Naive thymus-derived CD4-positive, alpha-beta T cell (primary cell): ENCODE data around the gene RNF40. TPM values are rescaled to one million over a fixed set of nuclear protein-coding genes. Genes with fewer than 3 reads are reported as not detected.

Source experiments
- ATAC-seq: fragments of 150-1000 bp; cut with Tn5 transposase; 2 replicates; pipeline ENCODE4 v1.10.0; 2021; ENCODE audit warnings: mild to moderate bottlenecking, moderate library complexity
- CTCF ChIA-PET: fragments of 350-600 bp; sonication (Branson Sonifier 250); formaldehyde crosslinking; loops from one replicate; lab custom pipeline; 2021; ENCODE audit warnings: antibody characterized with exemption; lab: Charles Lee
- POLR2A ChIA-PET: fragments of 350-600 bp; sonication (Branson Sonifier 250); formaldehyde crosslinking; loops from one replicate; lab custom pipeline; 2021; ENCODE audit warnings: antibody characterized with exemption, inconsistent platforms; lab: Charles Lee
- DNase-seq, 9 donors: peaks; one replicate each; pipeline versions ENCODE4 v3.0.0 to v3.0.0-alpha.2; 2020 to 2022; ENCODE audit warnings: mixed read lengths in 1 of 9
- H3K27ac ChIP-seq: one replicate; pipeline ENCODE4 v1.7.0; 2013; ENCODE audit warnings: mild to moderate bottlenecking, low read depth, low read length, moderate library complexity
- H3K27me3 ChIP-seq, 2 donors: one replicate each; pipeline ENCODE4 v1.7.0; 2013; ENCODE audit warnings: low read length in 2 of 2, mild to moderate bottlenecking in 2 of 2, moderate library complexity in 2 of 2; ENCODE audit not compliant: control insufficient read depth in 2 of 2, insufficient read depth in 2 of 2
- H3K36me3 ChIP-seq, 3 experiments: 1 replicate in 2 of 3; 2 replicates in 1 of 3; pipeline ENCODE4 v1.7.0; 2013; ENCODE audit warnings: low read length in 3 of 3, mild to moderate bottlenecking in 3 of 3, moderate library complexity in 1 of 3; ENCODE audit not compliant: insufficient read depth in 3 of 3, control insufficient read depth in 2 of 3
- H3K4me1 ChIP-seq, 2 donors: one replicate each; pipeline ENCODE4 v1.7.0; 2013; ENCODE audit warnings: low read length in 2 of 2, mild to moderate bottlenecking in 2 of 2, moderate library complexity in 1 of 2; ENCODE audit not compliant: control insufficient read depth in 2 of 2, insufficient read depth in 2 of 2
- H3K4me3 ChIP-seq: 2 replicates; pipeline ENCODE4 v1.7.0; 2013; ENCODE audit warnings: mild to moderate bottlenecking, low read length
- H3K9me3 ChIP-seq, 3 experiments: 1 replicate in 2 of 3; 2 replicates in 1 of 3; pipeline ENCODE4 v1.7.0; 2013; ENCODE audit warnings: low read length in 3 of 3; ENCODE audit not compliant: control insufficient read depth in 2 of 3
- H3K27ac Mint-ChIP-seq, 9 donors: one replicate each; pipeline ENCODE4 v1.8.0; 2020 to 2022; ENCODE audit warnings: mixed read lengths in 9 of 9, mild to moderate bottlenecking in 8 of 9, moderate library complexity in 5 of 9, inconsistent platforms in 2 of 9
- H3K27me3 Mint-ChIP-seq, 5 donors: one replicate each; pipeline ENCODE4 v1.8.0; 2021 to 2022; ENCODE audit warnings: mixed read lengths in 5 of 5, mild to moderate bottlenecking in 1 of 5
- H3K36me3 Mint-ChIP-seq, 5 donors: one replicate each; pipeline ENCODE4 v1.8.0; 2020 to 2022; ENCODE audit warnings: mixed read lengths in 5 of 5, mild to moderate bottlenecking in 3 of 5, inconsistent platforms in 1 of 5
- H3K4me1 Mint-ChIP-seq, 7 donors: one replicate each; pipeline ENCODE4 v1.8.0; 2020 to 2022; ENCODE audit warnings: mixed read lengths in 7 of 7, mild to moderate bottlenecking in 3 of 7, inconsistent platforms in 1 of 7
- H3K4me3 Mint-ChIP-seq, 10 donors: one replicate each; pipeline ENCODE4 v1.8.0; 2020 to 2022; ENCODE audit warnings: mild to moderate bottlenecking in 10 of 10, mixed read lengths in 10 of 10, moderate library complexity in 6 of 10, inconsistent platforms in 2 of 10
- H3K9me3 Mint-ChIP-seq, 11 donors: one replicate each; pipeline ENCODE4 v1.8.0; 2020 to 2022; ENCODE audit warnings: mixed read lengths in 11 of 11, mild to moderate bottlenecking in 4 of 11, inconsistent platforms in 1 of 11, moderate library complexity in 1 of 11
- intact Hi-C, 2 donors: fragments of 100-400 bp; cut with micrococcal nuclease; formaldehyde crosslinking; loops; one replicate each; pipeline ENCODE4 v1.15.1; 2023
- polyA plus RNA-seq, 2 donors: library from polyadenylated mRNA; unstranded; fragments of 300-500 nt; fragmentation: Illumina TruSeq; gene quantifications; one replicate each; pipeline ENCODE4 v1.2.3, GENCODE V29; 2021
- total RNA-seq, 6 experiments: library from RNA in 5 of 6; stranded (reverse) in 5 of 6; gene quantifications; 1 replicate in 5 of 6; 2 replicates in 1 of 6; pipeline ENCODE4 v1.2.3 and lab custom pipeline; 2021 to 2026

RNF40 gene
- total and polyA plus RNA-seq, 7 experiments from 2014 or later, result 19.4 to 122 (median 87.7) TPM

DNA sequence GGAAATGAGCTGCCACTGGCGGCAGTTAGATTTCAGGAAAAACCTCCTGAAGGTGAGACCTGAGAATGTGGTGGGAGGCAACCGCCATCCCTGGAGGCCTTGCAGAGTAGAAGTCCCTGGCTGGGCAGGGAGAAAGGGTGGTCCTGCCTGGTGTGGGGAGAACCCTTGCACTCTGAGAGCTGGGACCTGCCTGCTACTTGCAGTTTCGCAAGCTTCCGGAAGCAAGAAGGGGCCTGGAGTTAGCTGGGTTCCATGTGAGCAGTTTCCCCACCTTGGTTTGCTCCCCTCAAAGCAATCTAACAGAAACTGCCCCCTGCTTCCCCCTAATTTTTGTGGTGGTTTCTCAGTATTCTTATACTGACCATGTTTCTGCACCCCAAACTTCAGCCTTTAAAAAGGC, 18.4 kb downstream of the RNF40 start:
- Histone ChIP-seq H3K4me3 (no peak overlapping the region), H3K36me3 (peaks cover 0 to 23% (median 0%) of the 10 kb centered on the region in 3 experiments), H3K9me3 (no peaks in the 10 kb centered on the region), H3K27ac (no peak overlapping the region), H3K4me1 (peaks cover 0 to 4% of the 10 kb centered on the region in 2 donors), H3K27me3 (no peaks in the 10 kb centered on the region)
- peaks cover 0 to 11% (median 0%) of the 10 kb centered on the region in 5 donors for H3K27me3 Mint-ChIP-seq
- no peaks in the 10 kb centered on the region for H3K9me3 Mint-ChIP-seq
- peak overlapping the region in 1 of 9 donors; percentile 7 for H3K27ac Mint-ChIP-seq
- DNase-seq, result no peak
- no peak for ATAC-seq
- intact Hi-C loops, result no loop called here
- no peak overlapping the region for H3K4me3 Mint-ChIP-seq
- peaks cover 7 to 25% (median 15%) of the 10 kb centered on the region in 7 donors for H3K4me1 Mint-ChIP-seq
- CTCF ChIA-PET, result no interaction called here
- H3K36me3 Mint-ChIP-seq, result peaks cover 0 to 11% (median 4%) of the 10 kb centered on the region in 5 donors
- POLR2A ChIA-PET, result no interaction called here

DNA sequence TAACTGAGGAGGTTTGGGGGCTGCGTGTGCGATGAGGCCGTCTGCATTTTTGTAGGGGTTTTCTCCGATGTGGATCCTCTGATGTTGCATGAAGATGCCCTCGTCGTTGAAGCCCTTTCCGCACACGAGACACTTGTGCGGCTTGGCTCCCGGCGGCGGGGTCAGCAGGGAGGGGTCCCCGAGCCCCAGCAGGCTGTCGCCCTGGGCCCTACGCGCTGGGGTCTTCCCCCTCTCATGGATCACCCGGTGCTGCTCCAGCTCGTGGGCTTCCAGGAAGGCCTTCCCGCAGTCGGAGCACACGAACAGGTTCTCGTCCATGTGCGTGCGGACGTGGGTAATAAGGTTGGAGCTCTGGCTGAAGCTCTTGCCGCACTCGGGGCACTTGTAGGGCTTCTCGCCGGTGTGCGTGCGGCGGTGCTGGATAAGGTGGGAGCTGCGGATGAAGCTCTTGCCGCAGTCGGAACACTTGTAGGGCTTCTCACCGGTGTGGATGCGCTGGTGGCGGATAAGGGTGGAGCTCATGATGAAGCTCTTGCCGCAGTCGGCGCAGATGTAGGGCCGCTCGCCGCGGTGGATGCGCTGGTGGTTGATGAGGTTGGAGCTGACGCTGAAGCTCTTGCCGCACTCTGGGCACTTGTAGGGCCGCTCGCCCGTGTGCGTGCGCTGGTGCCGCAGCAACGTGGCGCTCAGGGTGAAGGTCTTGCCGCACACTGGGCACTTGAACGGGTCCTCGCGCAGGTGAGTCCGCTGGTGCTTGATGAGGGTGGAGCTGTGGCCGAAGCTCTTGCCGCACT, 20.6 kb downstream of the RNF40 start:
- ATAC-seq (no peak), DNase-seq (no peak)
- POLR2A ChIA-PET, result interaction anchor here (1.3 kb wide), 1 partner anchor 23 kb away, joined by 3 read pairs; no protein-coding TSS in a partner anchor
- Histone ChIP-seq H3K4me3 (no peak overlapping the region), H3K27me3 (peaks cover 0 to 4% of the 10 kb centered on the region in 2 donors), H3K9me3 (no peaks in the 10 kb centered on the region), H3K36me3 (peaks cover 0 to 28% (median 0%) of the 10 kb centered on the region in 3 experiments), H3K27ac (no peak overlapping the region), H3K4me1 (peaks cover 4 to 6% of the 10 kb centered on the region in 2 donors)
- CTCF ChIA-PET, result interaction anchor here (1.0 kb wide), 1 partner anchor 12 kb away, joined by 3 read pairs; no protein-coding TSS in a partner anchor
- H3K27ac Mint-ChIP-seq, result no peak overlapping the region
- H3K27me3 Mint-ChIP-seq, result peaks cover 0 to 27% (median 0%) of the 10 kb centered on the region in 5 donors
- no peaks in the 10 kb centered on the region for H3K9me3 Mint-ChIP-seq
- peaks cover 0 to 11% (median 4%) of the 10 kb centered on the region in 5 donors for H3K36me3 Mint-ChIP-seq
- H3K4me1 Mint-ChIP-seq, result peaks cover 0 to 21% (median 19%) of the 10 kb centered on the region in 7 donors
- no peak overlapping the region for H3K4me3 Mint-ChIP-seq
- intact Hi-C loops, result no loop called here

DNA sequence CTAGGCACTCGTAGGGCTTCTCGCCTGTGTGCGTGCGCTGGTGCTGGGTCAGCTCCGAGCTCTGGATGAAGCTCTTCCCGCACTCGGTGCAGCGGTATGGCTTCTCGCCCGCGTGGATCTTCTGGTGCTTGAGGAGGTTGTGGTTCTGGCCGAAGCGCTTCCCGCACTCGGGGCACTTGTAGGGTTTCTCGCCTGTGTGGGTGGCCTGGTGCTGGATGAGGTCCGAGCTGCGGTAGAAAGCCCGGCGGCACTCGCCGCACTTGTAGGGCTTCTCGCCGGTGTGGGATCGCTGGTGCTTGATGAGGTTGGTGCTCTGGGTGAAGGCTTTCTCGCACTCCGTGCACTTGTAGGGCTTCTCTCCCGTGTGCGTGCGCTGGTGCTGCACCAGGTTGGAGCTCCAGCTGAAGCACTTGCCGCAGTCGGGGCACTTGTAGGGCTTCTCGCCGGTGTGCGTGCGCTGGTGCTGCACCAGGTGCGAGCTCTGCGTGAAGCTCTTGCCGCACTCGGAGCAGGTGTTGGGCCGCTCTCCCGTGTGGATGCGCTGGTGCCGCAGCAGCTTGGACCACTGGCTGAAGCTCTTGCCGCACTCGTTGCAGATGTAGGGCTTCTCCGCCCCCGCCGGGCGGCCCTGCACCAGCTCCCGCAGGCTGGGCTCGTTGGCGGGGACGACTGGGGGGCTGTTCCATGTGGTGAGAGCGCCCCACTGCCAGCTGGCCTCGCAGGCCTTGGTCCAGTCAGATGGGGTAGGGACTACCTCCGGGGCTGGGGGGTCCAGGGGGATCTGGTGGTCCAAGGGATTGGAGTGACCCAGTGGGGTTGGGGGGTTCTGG, 21.4 kb downstream of the RNF40 start:
- Histone ChIP-seq H3K4me1 (peaks cover 7% of the 10 kb centered on the region in 2 donors), H3K9me3 (no peaks in the 10 kb centered on the region), H3K36me3 (peaks cover 0 to 28% (median 0%) of the 10 kb centered on the region in 3 experiments), H3K4me3 (no peak overlapping the region), H3K27ac (no peak overlapping the region), H3K27me3 (peaks cover 0 to 7% of the 10 kb centered on the region in 2 donors)
- ATAC-seq (no peak), DNase-seq (no peak)
- H3K27me3 Mint-ChIP-seq, result peaks cover 0 to 35% (median 0%) of the 10 kb centered on the region in 5 donors
- CTCF ChIA-PET, result interaction anchor here (1.0 kb wide), 1 partner anchor 13 kb away, joined by 3 read pairs; no protein-coding TSS in a partner anchor
- H3K4me1 Mint-ChIP-seq, result peaks cover 0 to 25% (median 22%) of the 10 kb centered on the region in 7 donors
- H3K4me3 Mint-ChIP-seq, result no peak overlapping the region
- intact Hi-C loops, result no loop called here
- peaks cover 0 to 11% (median 4%) of the 10 kb centered on the region in 5 donors for H3K36me3 Mint-ChIP-seq
- H3K9me3 Mint-ChIP-seq, result peaks cover 0 to 2% (median 0%) of the 10 kb centered on the region in 11 donors
- POLR2A ChIA-PET, result interaction anchor here (1.1 to 1.3 kb wide), 2 partner anchors 8 to 22 kb away, joined by 3 to 4 read pairs; no protein-coding TSS in a partner anchor
- no peak overlapping the region for H3K27ac Mint-ChIP-seq

DNA sequence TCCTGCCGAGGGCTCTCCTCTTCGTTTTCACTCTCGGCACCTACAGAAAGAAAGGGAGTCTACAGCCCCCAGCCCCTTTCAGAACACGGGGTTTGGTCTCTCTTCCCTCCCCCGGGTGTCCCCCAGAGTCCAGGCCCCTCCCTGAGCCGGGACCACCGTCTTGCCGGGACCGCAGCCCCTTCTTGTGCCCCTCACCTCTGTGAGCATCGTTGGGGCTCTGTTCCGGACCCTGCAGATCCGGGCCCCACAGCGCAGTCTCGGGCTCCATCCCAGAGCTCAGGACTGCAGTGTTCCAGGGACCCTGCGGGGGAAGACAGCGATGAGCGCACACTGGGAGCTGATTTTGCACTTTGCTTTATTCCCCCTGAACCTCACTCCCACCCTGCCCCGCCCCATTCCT, 22.1 kb downstream of the RNF40 start:
- Histone ChIP-seq H3K27ac (no peak overlapping the region), H3K4me3 (no peak overlapping the region), H3K36me3 (peaks cover 0 to 28% (median 0%) of the 10 kb centered on the region in 3 experiments), H3K9me3 (no peaks in the 10 kb centered on the region), H3K27me3 (peaks cover 0 to 7% of the 10 kb centered on the region in 2 donors), H3K4me1 (peaks cover 7% of the 10 kb centered on the region in 2 donors)
- DNase-seq, result no peak
- peaks cover 0 to 42% (median 0%) of the 10 kb centered on the region in 5 donors for H3K27me3 Mint-ChIP-seq
- peaks cover 0 to 11% (median 4%) of the 10 kb centered on the region in 5 donors for H3K36me3 Mint-ChIP-seq
- no peak overlapping the region for H3K27ac Mint-ChIP-seq
- ChIA-PET POLR2A (interaction anchor here (1.1 kb wide), 1 partner anchor 9 kb away, joined by 4 read pairs; no protein-coding TSS in a partner anchor), CTCF (no interaction called here)
- H3K4me1 Mint-ChIP-seq, result peaks cover 0 to 25% (median 22%) of the 10 kb centered on the region in 7 donors
- H3K9me3 Mint-ChIP-seq, result peaks cover 0 to 2% (median 0%) of the 10 kb centered on the region in 11 donors
- intact Hi-C loops, result no loop called here
- no peak overlapping the region for H3K4me3 Mint-ChIP-seq
- no peak for ATAC-seq

DNA sequence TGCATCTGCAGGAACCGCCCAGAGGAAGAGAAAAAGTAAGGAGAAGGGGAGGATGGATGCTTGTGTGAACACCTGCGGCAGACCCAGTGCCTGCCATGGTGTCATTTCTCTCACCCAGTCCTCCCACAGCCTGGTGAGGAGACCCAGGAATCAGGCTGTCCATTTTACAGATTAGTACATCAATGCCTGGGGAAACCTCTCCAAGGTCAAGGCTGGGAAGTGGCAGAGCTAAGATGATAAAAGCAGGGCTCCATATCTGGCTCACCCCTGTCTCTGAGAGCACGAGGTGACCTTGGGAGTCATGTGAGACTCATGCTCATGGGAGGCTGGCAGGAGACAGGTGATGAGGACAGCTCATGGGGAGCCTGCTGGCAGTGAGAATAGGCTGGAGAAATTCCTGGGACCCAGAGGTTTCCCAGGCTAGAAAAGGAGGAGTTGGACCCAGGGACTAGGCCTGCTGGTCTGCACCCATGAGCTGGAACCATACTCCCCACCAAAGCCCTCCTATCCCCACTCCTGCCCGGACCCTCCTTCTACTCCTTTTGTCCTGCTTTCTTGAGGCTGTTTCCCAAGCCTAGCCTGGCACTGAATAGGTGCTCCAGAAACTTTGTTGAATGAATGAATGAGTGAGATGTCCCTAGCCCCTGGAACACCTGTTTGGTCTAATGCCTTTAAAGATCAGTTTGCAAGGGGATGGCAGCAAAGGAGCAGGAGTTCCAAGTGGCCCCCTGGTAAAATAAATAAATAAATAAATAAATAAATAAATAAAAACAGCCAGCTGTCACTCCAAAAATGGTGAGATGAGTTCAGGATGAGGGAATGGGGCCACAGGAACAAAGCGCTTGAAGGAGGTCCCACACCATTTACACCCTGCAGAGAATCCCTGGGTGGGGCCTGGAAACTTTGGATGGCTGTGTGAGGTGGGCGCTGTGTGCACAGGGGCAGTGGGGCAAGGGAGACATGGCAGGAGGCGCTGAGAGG, 23.3 kb downstream of the RNF40 start:
- POLR2A ChIA-PET, result interaction anchor here (0.6 to 1.0 kb wide), 5 partner anchors 16 to 1849 kb away, joined by 3 to 4 read pairs (median 3); no protein-coding TSS in a partner anchor
- H3K27ac Mint-ChIP-seq, result peak overlapping the region in 7 of 9 donors; percentile 8 to 66 (median 44)
- intact Hi-C loops, result loop anchor here in 1 of 2 donors (1.0 to 2.0 kb wide), 2 partner anchors 23 to 37 kb away; partner anchors contain the start of genes CFAP119, PHKG2 and RNF40

More for the DNA sequence above, 23.3 kb downstream of the RNF40 start:
- peaks cover 0 to 42% (median 0%) of the 10 kb centered on the region in 5 donors for H3K27me3 Mint-ChIP-seq
- peaks cover 7% of the 10 kb centered on the region in 2 donors for H3K4me1 ChIP-seq
- H3K4me3 Mint-ChIP-seq, result peak overlapping the region; percentile 60 to 94 (median 82)
- H3K27me3 ChIP-seq, result peaks cover 0 to 7% of the 10 kb centered on the region in 2 donors
- peaks cover 0 to 11% (median 4%) of the 10 kb centered on the region in 5 donors for H3K36me3 Mint-ChIP-seq
- peaks cover 0 to 2% (median 0%) of the 10 kb centered on the region in 11 donors for H3K9me3 Mint-ChIP-seq
- H3K36me3 ChIP-seq, result peaks cover 0 to 28% (median 0%) of the 10 kb centered on the region in 3 experiments
- H3K27ac ChIP-seq, result no peak overlapping the region
- no peak for DNase-seq
- H3K4me1 Mint-ChIP-seq, result peaks cover 0 to 25% (median 22%) of the 10 kb centered on the region in 7 donors
- CTCF ChIA-PET, result interaction anchor here (1.7 kb wide), 1 partner anchor 21 kb away, joined by 5 read pairs; no protein-coding TSS in a partner anchor
- no peak for ATAC-seq
- no peaks in the 10 kb centered on the region for H3K9me3 ChIP-seq
- H3K4me3 ChIP-seq, result no peak overlapping the region
